ENCODE data around the gene CEP44.
"Not testable (repeated sequence)": the region's sequence is repeated elsewhere in the genome, so short reads cannot be mapped to it uniquely, and the experiment has no call there.

Gene CEP44

DNA sequence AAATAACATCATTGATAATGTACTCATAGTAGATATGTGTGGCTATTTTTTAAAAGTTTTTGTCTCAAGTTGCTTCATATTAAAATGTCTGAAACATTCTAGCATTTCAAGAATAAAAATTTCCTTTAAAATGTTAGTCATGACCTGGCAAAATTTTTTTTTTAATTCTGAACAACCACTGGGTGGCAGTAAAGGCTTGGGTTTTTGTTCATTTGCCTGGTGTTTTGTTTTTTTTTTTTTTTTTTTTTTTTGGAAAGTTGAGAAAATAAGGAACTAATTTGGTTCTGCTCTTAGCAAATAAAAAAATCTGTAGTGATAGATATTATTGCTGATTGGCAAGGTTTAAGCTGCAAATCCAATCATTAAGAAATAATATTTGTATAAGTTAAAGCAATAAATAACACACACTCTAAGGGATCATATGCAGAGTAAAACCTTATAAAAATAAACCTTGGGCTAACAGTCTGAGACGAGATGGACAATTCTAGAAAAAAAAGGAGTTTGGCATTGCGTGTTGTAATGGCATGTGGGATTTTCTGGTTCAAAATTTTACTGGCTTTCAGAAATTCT lies 81.4 kb downstream of the CEP44 start:
- Histone ChIP-seq H3K36me3 (ENCODE audit: insufficient read depth, low read length) (no peaks in the 10 kb centered on the region), H3K27ac (ENCODE audit: low read depth, low read length) (no peak overlapping the region), H3K27me3 (ENCODE audit: insufficient read depth, low read length) (no peaks in the 10 kb centered on the region), H3K4me1 (ENCODE audit: insufficient read depth, low read length) (peaks cover 7% of the 10 kb centered on the region), H3K9me3 (ENCODE audit: insufficient read depth, low read depth, low read length) (peaks cover 11% of the 10 kb centered on the region), H3K4me3 (ENCODE audit: low read length) (no peak overlapping the region), H3K9ac (ENCODE audit: low read depth, low read length) (no peak overlapping the region)
- 53% methylated on average over 2 of the region's 2 CpGs for WGBS

- WGBS, result 96% methylated on average over 2 of the region's 2 CpGs
- Histone ChIP-seq H3K4me3 (ENCODE audit: low read length) (no peak overlapping the region), H3K9ac (ENCODE audit: low read depth, low read length) (no peak overlapping the region), H3K27me3 (ENCODE audit: insufficient read depth, low read length) (no peaks in the 10 kb centered on the region), H3K36me3 (ENCODE audit: insufficient read depth, low read length) (no peaks in the 10 kb centered on the region), H3K4me1 (ENCODE audit: insufficient read depth, low read length) (peaks cover 7% of the 10 kb centered on the region), H3K27ac (ENCODE audit: low read depth, low read length) (no peak overlapping the region), H3K9me3 (ENCODE audit: insufficient read depth, low read depth, low read length) (peaks cover 11% of the 10 kb centered on the region)
Measured at GRCh38 chr4:174369985-174370384, 86.3 kb downstream of the CEP44 start.

- Histone ChIP-seq H3K9ac (ENCODE audit: low read depth, low read length) (no peak overlapping the region), H3K4me1 (ENCODE audit: insufficient read depth, low read length) (no peaks in the 10 kb centered on the region; the same call in 1 of the 2 replicates), H3K27me3 (ENCODE audit: insufficient read depth, low read length) (no peaks in the 10 kb centered on the region), H3K36me3 (ENCODE audit: insufficient read depth, low read length) (no peaks in the 10 kb centered on the region), H3K27ac (ENCODE audit: low read depth, low read length) (no peak overlapping the region), H3K4me3 (ENCODE audit: low read length) (no peak overlapping the region), H3K9me3 (ENCODE audit: insufficient read depth, low read depth, low read length) (peaks cover 2% of the 10 kb centered on the region; the same call in 1 of the 2 replicates)
- WGBS, result no CpG with 5 or more reads among the region's 1 CpG
Measured at GRCh38 chr4:174373821-174374220, 90.1 kb downstream of the CEP44 start.

DNA sequence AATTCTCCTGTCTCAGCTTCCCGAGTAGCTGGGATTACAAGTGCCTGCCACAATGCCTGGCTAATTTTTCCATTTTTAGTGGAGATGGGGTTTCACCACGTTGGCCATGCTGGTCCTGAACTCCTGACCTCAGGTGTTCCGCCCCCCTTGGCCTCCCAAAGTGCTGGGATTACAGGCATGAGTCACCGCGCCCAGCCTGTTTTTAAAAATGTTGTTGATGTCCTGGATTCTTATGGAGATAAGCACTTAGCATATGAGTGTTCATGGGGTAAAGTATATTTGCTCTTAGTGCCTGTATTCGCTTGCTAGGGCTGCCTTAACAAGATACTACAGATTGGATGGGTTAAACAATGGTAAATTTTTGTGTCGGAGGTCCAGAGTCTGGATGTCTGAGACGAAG lies 91.7 kb downstream of the CEP44 start:
- peaks cover 10% of the 10 kb centered on the region for H3K4me1 ChIP-seq (ENCODE audit: insufficient read depth, low read length)
- no peaks in the 10 kb centered on the region for H3K36me3 ChIP-seq (ENCODE audit: insufficient read depth, low read length)
- H3K27me3 ChIP-seq (ENCODE audit: insufficient read depth, low read length), result no peaks in the 10 kb centered on the region
- no peak overlapping the region for H3K4me3 ChIP-seq (ENCODE audit: low read length)
- H3K9me3 ChIP-seq (ENCODE audit: insufficient read depth, low read depth, low read length), result peaks cover 2% of the 10 kb centered on the region; the same call in 1 of the 2 replicates
- H3K27ac ChIP-seq (ENCODE audit: low read depth, low read length), result no peak overlapping the region
- H3K9ac ChIP-seq (ENCODE audit: low read depth, low read length), result no peak overlapping the region
- 78% methylated on average over 8 of the region's 8 CpGs for WGBS

GRCh38 chr4:174377613-174378012 lies 93.9 kb downstream of the CEP44 start:
- Histone ChIP-seq H3K27me3 (ENCODE audit: insufficient read depth, low read length) (no peaks in the 10 kb centered on the region), H3K4me3 (ENCODE audit: low read length) (no peak overlapping the region), H3K4me1 (ENCODE audit: insufficient read depth, low read length) (peaks cover 24% of the 10 kb centered on the region), H3K27ac (ENCODE audit: low read depth, low read length) (no peak overlapping the region), H3K9ac (ENCODE audit: low read depth, low read length) (no peak overlapping the region), H3K36me3 (ENCODE audit: insufficient read depth, low read length) (no peaks in the 10 kb centered on the region), H3K9me3 (ENCODE audit: insufficient read depth, low read depth, low read length) (peaks cover 2% of the 10 kb centered on the region; the same call in 1 of the 2 replicates)
- WGBS, result no CpG with 5 or more reads among the region's 2 CpGs

GRCh38 chr4:174378951-174379350 lies 95.2 kb downstream of the CEP44 start:
- Histone ChIP-seq H3K4me1 (ENCODE audit: insufficient read depth, low read length) (peaks cover 24% of the 10 kb centered on the region), H3K9ac (ENCODE audit: low read depth, low read length) (no peak overlapping the region), H3K4me3 (ENCODE audit: low read length) (no peak overlapping the region), H3K9me3 (ENCODE audit: insufficient read depth, low read depth, low read length) (peaks cover 2% of the 10 kb centered on the region; the same call in 1 of the 2 replicates), H3K27ac (ENCODE audit: low read depth, low read length) (no peak overlapping the region), H3K36me3 (ENCODE audit: insufficient read depth, low read length) (no peaks in the 10 kb centered on the region), H3K27me3 (ENCODE audit: insufficient read depth, low read length) (no peaks in the 10 kb centered on the region)
- 95% methylated on average over 2 of the region's 2 CpGs for WGBS

- not testable (repeated sequence) for H3K9ac ChIP-seq (ENCODE audit: low read depth, low read length); H3K9me3 ChIP-seq (ENCODE audit: insufficient read depth, low read depth, low read length); H3K4me3 ChIP-seq (ENCODE audit: low read length); H3K27me3 ChIP-seq (ENCODE audit: insufficient read depth, low read length); H3K27ac ChIP-seq (ENCODE audit: low read depth, low read length); H3K36me3 ChIP-seq (ENCODE audit: insufficient read depth, low read length)
- H3K4me1 ChIP-seq (ENCODE audit: insufficient read depth, low read length), result peaks cover 24% of the 10 kb centered on the region
- 50% methylated on average over 3 of the region's 4 CpGs for WGBS
Measured at GRCh38 chr4:174380206-174380605, 96.5 kb downstream of the CEP44 start.

DNA sequence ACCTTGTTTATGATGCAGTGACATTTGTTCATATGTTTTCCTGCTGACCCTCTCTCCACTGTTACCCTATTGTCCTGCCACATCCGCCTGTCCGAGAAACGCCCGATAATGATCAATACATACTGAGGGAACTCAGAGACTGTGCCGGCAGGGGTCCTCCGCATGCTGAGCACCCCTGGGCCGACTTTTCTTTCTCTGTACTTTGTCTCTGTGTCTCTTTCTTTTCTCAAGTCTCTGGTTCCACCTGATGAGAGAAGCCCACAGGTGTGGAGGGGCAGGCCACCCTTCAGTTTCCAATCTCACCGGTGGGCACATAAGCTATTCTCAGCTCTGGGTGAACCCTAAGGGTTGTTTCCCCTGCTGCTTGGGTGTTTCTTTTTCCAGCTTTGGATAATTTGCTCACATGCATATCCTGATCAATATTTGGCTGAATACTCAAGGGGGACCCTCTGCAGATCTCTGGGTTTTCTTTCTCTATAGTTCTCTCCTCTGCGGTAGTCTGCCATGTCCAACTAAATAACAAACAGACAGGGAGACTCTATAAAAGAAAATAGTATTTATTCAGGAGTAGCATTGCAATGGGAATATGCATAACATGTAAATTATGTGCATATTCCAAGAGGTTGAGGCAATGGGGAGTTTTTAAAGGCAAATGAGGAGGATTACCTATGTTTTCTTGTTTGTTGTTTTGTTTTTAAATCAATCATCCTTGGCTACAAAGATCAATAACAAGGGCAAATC lies 97.2 kb downstream of the CEP44 start:
- H3K4me1 ChIP-seq (ENCODE audit: insufficient read depth, low read length), result peaks cover 24% of the 10 kb centered on the region
- H3K4me3 ChIP-seq (ENCODE audit: low read length), result no peak overlapping the region
- H3K27ac ChIP-seq (ENCODE audit: low read depth, low read length), result peak overlapping the region; percentile 37; the same call in 1 of the 2 replicates
- no peaks in the 10 kb centered on the region for H3K27me3 ChIP-seq (ENCODE audit: insufficient read depth, low read length)
- no peak overlapping the region for H3K9ac ChIP-seq (ENCODE audit: low read depth, low read length)
- no peaks in the 10 kb centered on the region for H3K36me3 ChIP-seq (ENCODE audit: insufficient read depth, low read length)
- peaks cover 2% of the 10 kb centered on the region; the same call in 1 of the 2 replicates for H3K9me3 ChIP-seq (ENCODE audit: insufficient read depth, low read depth, low read length)
- 85% methylated on average over 9 of the region's 9 CpGs for WGBS

DNA sequence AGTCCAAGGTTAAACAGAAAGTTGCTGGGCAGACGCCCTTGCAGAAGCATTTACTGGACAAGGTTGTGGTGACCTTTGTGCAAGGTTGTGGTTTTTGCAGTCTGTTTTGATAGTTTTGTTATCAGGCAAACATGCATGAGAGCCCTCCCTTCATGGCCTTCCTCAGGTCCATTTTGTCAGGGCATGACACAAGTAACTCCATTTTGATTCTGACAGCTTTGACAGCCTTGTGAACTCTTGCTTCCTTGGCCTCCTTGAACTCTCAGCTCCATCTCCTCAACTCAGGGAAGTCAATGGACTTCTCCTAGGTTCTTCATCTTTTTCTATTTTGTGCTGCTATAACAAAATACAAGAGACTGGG lies 97.7 kb downstream of the CEP44 start:
- Histone ChIP-seq H3K4me1 (ENCODE audit: insufficient read depth, low read length) (peaks cover 24% of the 10 kb centered on the region), H3K27me3 (ENCODE audit: insufficient read depth, low read length) (no peaks in the 10 kb centered on the region), H3K27ac (ENCODE audit: low read depth, low read length) (peak overlapping the region; percentile 25; the same call in 1 of the 2 replicates), H3K9ac (ENCODE audit: low read depth, low read length) (no peak overlapping the region), H3K4me3 (ENCODE audit: low read length) (no peak overlapping the region), H3K36me3 (ENCODE audit: insufficient read depth, low read length) (no peaks in the 10 kb centered on the region), H3K9me3 (ENCODE audit: insufficient read depth, low read depth, low read length) (peaks cover 2% of the 10 kb centered on the region; the same call in 1 of the 2 replicates)
- WGBS, result 36% methylated on average over 1 of the region's 1 CpG
